ENCODE results near the gene PXN.
"Not testable (repeated sequence)": the region's sequence is repeated elsewhere in the genome, so short reads cannot be mapped to it uniquely, and the experiment has no call there.

Gene PXN

DNA sequence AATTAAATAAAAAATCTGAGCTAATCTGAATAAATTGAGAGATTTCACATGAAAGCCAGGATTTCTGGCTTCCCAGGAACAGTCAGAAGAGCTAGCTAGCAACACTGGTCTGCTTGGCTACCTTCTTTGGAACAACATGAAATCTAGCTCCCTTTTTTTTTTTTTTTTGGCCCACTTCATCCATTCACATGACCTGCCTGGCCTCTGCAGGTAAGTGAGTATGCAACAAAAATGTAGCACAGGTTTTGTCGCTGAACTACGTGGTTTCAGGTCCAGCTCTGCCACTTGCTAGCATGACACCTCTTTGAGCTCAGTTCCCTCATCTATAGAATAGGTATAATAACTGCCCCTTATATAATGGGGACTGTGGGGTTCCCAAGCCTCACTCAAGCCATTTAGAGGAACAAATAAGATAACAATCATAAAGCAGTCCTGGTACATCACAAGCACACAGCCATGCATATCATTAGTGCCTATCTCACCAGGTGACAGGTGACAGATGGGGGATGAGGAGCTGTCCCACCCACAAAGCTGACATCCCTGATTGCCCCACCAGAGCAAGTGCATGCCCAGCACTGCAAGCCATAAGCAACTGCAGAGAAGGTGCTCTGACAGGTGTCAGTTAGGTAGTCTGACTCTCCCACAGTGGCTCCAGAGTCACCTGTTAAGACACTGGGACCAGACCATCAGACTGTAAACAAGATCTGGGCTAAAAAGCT, 25.6 kb downstream of the PXN start:
- DNase-seq, result no peak

DNA sequence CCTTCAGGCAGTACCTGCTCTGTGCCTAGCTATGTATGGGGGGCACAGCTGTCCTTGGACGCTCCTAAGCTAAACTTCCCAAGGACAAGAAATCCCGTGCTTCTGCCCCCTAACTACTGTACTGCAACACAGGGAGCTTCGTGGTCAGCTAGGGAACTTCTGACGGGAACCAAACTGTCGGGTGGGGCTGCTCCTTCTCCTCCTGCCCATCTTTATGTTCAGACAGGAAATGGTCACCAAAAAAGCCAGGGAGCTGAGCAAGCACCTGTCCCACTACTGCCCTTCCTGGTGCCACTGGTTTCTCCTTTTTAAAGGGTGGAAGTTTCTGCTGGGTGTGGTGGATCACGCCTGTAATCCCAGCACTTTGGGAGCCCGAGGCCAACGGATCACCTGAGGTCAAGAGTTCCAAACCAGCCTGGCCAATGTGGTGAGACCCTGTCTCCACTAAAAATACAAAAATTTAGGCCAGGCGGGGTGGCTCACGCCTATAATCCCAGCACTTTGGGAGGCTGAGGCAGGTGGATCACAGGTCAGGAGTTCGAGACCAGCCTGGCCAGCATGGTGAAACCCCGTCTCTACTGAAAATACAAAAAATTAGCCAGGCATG, 26.6 kb downstream of the PXN start:
- DNase-seq, result no peak

DNA sequence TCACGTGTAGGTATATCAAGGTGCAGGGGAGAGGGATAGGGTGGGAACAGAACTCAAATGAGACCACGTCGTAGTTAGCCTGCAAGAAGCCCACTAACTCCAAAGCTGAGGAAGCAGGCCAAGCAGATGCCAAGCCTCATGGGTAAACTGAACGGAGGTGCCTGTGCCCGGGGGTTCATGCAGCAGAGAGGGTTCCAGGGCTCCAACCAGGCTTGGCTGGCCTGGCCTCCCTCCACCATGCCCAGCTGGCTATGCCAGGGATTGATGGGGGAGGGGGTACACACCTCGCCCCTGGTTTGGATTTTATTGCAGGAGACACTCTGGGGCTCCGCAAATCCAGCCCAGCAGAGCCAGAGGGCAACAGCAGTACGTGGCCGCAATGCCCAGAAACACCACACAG, 27.3 kb downstream of the PXN start:
- DNase-seq, result no peak

- DNase-seq, result peak; percentile 88
Measured at GRCh38 chr12:120237360-120238171, 28.0 kb downstream of the PXN start.

GRCh38 chr12:120236809-120237208, 28.7 kb downstream of the PXN start:
- not testable (repeated sequence) for DNase-seq

DNA sequence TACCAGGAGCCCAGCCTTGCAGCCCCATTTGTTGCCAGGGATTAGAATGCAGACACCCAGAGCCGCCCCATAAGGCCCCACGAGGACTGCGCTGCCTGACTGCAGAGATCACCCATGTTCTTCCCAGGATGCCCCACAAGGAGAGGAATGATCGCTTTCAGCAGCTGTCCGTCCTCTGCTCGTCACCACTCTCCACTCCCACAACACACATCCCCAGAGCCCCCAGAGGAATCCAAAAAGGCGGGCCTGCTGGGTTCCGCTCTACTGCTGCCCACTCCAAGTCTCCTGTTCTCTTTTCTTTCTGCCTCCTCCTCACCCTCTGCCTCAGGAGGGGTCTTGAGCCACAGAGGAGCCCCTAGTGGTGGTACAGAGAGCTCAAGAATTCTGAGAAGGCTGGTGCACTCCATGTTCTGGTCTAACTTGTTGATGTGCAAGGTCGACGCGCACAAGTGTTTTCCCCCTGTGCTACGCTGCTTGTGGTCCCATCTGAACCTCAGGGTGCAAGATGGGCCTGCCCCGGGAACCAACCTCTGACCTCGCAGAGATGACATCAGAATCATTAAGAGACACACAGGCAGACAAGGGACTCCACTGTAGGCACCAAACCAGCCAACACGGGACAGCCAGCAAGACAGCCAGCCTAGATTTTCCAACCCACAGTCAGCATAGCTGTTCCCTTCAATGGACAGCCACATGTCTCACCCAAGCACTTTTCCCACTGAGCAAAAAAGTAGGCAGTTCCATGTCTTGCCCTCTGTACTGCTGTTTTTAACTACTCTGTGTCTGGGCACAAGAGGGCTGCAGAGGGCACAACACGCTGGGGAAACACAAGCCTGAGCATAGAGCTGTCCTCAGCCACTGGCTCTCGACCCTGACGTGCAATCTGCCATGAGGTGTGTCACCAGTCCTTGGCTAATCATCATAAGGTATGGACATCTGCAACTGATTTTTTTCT, 29.9 kb downstream of the PXN start:
- DNase-seq, result no peak

- peak; percentile 90 for DNase-seq
Measured at GRCh38 chr12:120234643-120235368, 30.7 kb downstream of the PXN start.

- peak; percentile 92 for DNase-seq
Measured at GRCh38 chr12:120231316-120232011, 34.1 kb downstream of the PXN start.

DNA sequence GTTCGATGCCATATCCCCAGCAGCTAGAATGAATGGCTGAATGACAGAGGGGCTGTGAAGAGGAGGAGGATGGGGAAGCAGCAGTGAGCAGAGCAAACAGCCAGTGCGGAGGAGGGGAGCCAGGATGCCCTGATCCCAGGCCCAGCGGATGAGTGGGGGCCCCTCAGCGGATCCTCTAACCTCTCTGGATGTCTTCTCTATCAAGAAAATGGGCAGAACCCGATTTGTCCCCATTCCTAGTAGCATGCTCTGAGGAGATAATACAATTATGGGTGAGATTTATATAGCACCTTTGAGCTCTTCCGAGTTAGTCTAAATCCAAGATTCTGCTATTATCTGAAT, 34.6 kb downstream of the PXN start:
- DNase-seq, result no peak

DNA sequence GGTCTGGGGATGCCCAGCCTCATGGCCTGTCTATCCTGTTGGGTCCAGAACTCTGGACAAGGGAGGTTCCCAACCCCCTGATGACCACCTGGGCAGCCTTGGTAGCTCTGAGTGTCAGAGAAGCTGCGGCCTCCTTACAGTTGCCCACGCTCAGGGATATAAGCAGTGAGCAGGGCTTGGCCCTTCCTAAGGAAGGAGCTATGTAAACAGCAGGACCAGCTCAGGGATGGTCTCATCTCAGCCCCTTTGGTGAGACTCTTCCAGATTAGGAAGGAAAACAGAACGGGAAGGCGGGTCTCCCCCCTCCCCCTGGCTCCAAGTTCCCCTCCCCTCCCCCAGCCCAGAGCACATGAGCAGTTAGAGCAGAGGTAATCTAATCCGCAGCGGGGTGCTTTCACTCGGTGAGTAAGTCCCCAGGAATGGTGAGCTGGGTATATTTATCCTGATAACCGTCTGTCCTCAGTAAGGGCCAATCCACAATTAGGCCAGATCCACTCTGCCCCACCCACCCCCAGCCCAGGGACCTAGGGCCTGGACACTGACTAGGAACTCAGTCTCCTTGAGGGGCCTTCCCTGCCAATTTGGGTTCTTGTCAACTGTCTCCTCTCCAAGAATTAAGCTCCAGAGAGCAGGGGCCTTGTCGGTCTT, 35.1 kb downstream of the PXN start:
- no peak for DNase-seq

GRCh38 chr12:120229487-120230325, 35.8 kb downstream of the PXN start:
- no peak for DNase-seq

- DNase-seq, result no peak
Measured at GRCh38 chr12:120229071-120229486, 36.5 kb downstream of the PXN start.

GRCh38 chr12:120228291-120229070, 37.0 kb downstream of the PXN start:
- peak; percentile 90 for DNase-seq

GRCh38 chr12:120228041-120228290, 37.6 kb downstream of the PXN start:
- no peak for DNase-seq

DNA sequence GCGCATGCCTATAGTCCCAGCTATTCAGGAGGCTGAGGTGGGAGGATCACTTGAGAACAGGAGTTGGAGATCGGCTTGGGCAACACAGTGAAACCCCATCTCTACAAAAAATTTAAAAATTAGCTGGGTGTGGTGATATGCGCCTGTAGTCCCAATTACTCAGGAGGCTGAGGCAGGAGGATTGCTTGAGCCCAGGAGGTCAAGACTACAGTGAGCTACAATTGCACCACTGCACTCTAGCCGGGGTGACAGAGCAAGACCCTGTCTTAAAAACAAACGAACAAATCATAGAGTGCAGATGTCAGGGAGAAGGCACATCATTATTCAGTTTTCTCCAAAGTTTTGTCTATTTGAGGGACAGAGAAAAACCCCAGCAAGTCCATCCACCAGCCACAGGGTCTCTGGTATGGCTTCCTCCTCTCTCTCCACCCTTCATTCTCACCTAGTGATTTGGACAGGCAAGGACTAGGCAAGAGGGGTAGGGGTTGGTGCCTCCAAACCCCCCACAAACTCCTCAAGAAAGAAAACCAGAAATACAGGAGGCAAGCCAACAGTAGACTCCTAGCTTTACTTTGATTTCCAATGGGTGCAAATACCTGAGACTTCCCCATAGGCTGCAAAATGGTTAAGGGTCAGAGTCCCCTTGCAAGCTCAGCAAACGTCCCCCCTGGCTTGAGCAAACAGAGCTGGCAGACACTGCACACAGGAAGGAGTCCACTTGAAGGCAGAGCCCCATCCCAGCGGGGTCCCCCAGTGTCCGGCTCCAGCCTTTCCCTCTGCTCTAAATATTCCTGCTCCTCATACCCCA, 38.1 kb downstream of the PXN start:
- no peak for DNase-seq

- no peak for DNase-seq
Measured at GRCh38 chr12:120225852-120226640, 39.5 kb downstream of the PXN start.

- DNase-seq, result no peak
Measured at GRCh38 chr12:120225200-120225558, 40.4 kb downstream of the PXN start.
